Motor neuron (in vitro differentiated cells): ENCODE results near the gene MSRB1. TPM values are rescaled to one million over a fixed set of nuclear protein-coding genes. Genes with fewer than 3 reads are reported as not detected.

Experiments
- ATAC-seq, 8 experiments: fragments of 200-7000 bp; cut with Tn5 transposase; replicated peaks in 6 of 8; 2 replicates each; pipeline ENCODE4 v1.8.0; 2021; ENCODE audit warnings: mild to moderate bottlenecking in 8 of 8, moderate library complexity in 8 of 8
- H3K27ac ChIP-seq, 2 donors: fragments of 250-450 bp; sonication (Bioruptor Pico); 2 replicates each; pipeline ENCODE4 v1.9.0; 2021; ENCODE audit warnings: antibody characterized with exemption in 2 of 2, mild to moderate bottlenecking in 2 of 2, moderate library complexity in 1 of 2
- H3K4me1 ChIP-seq, 2 donors: fragments of 250-450 bp; sonication (Bioruptor Pico); replicated peaks in 1 of 2; 2 replicates each; pipeline ENCODE4 v1.6.1; 2021; ENCODE audit warnings: antibody characterized with exemption in 2 of 2, mild to moderate bottlenecking in 2 of 2, moderate library complexity in 1 of 2
- H3K4me3 ChIP-seq, 5 donors: fragments of 250-450 bp; sonication (Bioruptor Pico); 2 replicates each; pipeline ENCODE4 v1.9.0; 2021; ENCODE audit warnings: antibody characterized with exemption in 5 of 5, mild to moderate bottlenecking in 5 of 5, moderate library complexity in 4 of 5
- WGBS, 10 experiments: fragments of 450-650 bp; shearing (Covaris generic); methylation state at CpG; one replicate each; pipeline ENCODE4 v1.0.0; 2022; 5-methylcytosine and 5-hydroxymethylcytosine counted together
- in situ Hi-C, 9 experiments: fragments of 400-800 bp; cut with MboI; loops; one replicate each; pipeline ENCODE4 v1.15.0; 2021; ENCODE audit warnings: low sequenced_read_pairs in 9 of 9, low pct_unique_long_range_greater_than_20kb in 2 of 9; ENCODE audit not compliant: unreplicated experiment in 9 of 9
- total RNA-seq, 8 experiments: library from RNA; unstranded; fragments of 300-600 nt; gene quantifications; 2 replicates each; pipeline versions ENCODE4 v1.2.3 to v1.2.4, GENCODE V29; 2022

MSRB1 gene
- total RNA-seq, 8 experiments from 2014 or later, result 2.8 to 18.1 (median 6.3) TPM

DNA sequence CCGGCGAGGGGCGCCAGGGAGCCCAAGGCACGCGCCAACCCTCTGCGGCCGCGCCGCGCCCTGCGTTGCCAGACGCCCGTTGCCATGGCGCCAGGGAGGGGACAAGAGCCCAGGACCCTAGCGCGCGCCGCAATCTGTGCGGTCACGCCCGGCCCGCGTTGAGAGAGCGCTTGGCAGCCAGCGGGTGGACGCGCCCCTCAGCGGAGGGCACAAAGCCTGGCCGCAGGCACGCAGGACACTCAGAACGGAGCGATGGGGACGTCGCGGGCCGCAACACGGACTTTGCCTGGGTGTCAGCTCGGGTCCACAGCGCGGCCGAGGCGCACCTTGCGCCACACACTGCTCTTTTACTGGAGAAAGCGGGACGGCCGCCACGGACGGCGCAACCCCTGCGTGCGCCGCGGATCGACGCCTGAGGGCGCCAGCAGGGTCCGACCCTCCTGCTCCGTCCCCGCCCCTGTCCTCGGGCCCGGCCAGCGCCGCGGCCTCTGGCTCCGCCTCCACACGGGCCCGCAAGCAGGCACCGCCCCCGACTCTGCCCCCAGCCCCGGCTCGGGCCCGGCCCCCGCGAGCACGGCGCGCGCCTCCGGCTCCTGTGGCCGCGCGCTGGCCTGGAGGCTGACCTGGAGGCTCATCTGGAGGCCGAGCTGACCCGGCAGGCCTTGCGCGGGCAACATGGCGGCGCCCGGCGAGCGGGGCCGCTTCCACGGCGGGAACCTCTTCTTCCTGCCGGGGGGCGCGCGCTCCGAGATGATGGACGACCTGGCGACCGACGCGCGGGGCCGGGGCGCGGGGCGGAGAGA lies 40.7 kb upstream of the MSRB1 start, which contains the start of gene GFER:
GFER (plus strand) TSS at position 650 of the 803 bp plus-strand sequence; CDS start at position 676, 26 bp downstream.
- 0 to 3% (median 0%) methylated on average over 2 to 10 of the region's 109 CpGs; no CpG with 5 or more reads in 7 of the 10 experiments for WGBS, 10 experiments
- Histone ChIP-seq H3K27ac (peak within 1 kb of the TSS; percentile 84 to 88), H3K4me3 (peak within 1 kb of the TSS; percentile 63 to 92 (median 83)), H3K4me1 (peaks cover 6 to 18% of the 10 kb centered on the region in 2 donors)
- peak; percentile 77 to 91 (median 86) for ATAC-seq
- in situ Hi-C loops, result no loop called here

DNA sequence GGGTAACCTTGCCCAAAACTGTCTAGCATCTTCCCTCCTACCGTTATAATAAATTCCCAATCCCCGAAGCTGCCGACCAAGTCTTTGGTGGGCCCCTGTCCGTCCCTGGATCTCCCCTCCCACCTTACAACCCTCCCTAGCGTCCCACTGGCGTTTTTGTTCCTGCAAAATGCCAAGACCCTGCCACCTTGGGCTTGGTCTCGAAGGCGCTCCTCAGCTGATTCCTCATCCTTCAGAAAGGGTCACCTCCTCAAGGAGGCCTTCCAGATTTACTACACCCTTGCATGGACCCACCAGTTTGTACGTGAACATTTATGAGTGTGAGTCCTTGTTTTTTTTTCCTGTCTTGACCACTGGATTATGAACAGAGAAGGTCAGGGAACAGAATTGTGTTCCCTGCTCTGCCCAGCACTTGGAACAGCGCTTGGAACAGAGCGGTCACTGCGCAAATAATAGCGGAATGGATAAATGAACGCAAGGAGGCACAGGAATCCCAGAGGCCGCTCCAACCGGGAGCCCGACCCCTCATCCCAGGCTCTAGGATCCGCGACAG lies 40.1 kb upstream of the MSRB1 start:
- ATAC-seq, result no peak
- 4 to 80% (median 36%) methylated on average over 1 to 10 of the region's 19 CpGs; no CpG with 5 or more reads in 1 of the 10 experiments for WGBS, 10 experiments
- peak overlapping the region; percentile 63 to 92 (median 83) for H3K4me3 ChIP-seq
- H3K27ac ChIP-seq, result peak overlapping the region; percentile 84 to 88
- H3K4me1 ChIP-seq, result peaks cover 6 to 18% of the 10 kb centered on the region in 2 donors
- in situ Hi-C loops, result no loop called here

DNA sequence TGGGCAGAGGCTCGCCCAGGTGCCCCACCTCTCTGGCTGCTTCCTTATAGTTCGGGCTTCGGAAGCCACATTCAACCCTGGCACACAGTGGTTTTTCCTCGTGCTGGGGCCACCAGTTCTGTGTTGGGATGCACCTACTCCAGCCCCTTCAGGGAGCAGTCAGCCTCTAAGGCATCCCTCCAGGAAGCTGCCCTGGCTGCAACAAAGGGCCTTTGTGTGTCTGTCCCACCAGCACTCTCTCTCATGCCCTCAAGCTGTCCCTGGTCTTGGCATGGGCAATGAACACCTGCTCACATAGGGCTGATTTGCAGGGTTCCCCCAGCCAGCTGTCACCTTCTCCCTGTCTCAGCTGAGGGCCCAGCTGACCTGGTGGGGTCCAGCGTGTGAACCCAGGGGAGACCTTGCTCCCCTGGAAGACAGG lies 39.0 kb upstream of the MSRB1 start:
- Histone ChIP-seq H3K27ac (no peak overlapping the region), H3K4me3 (no peak overlapping the region), H3K4me1 (peaks cover 6 to 18% of the 10 kb centered on the region in 2 donors)
- in situ Hi-C loops, result no loop called here
- no peak for ATAC-seq
- WGBS, 10 experiments, result 40 to 59% (median 40%) methylated on average over 1 to 5 of the region's 5 CpGs; no CpG with 5 or more reads in 7 of the 10 experiments

GRCh38 chr16:1981398-1981836 lies 38.4 kb upstream of the MSRB1 start, which contains the start of gene NOXO1:
Gene NOXO1, minus strand, starts transcription at chr16:1981469. Its CDS starts 290 bp downstream, at chr16:1981179.
- 0 to 50% (median 33%) methylated on average over 1 to 2 of the region's 6 CpGs; no CpG with 5 or more reads in 5 of the 10 experiments for WGBS, 10 experiments
- H3K27ac ChIP-seq, result no peak within 1 kb of the TSS
- no peak within 1 kb of the TSS for H3K4me3 ChIP-seq
- H3K4me1 ChIP-seq, result peaks cover 6 to 18% of the 10 kb centered on the region in 2 donors
- in situ Hi-C loops, result no loop called here
- ATAC-seq, result no peak

DNA sequence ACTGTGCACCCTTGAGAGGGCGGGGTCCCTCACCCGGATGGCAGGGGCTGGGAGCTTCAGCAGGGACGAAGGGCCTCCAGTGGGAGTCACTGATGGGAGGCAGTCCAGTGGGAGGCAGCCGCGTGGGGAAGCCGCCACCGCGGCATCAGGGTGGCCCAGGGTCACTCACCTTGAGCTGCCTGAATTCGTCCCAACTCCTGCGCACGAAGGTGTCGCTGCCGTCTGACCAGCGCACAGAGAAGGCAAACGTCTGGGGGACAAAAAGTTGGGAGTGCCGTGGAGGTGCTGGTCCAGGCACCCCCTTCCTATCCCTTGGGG lies 37.7 kb upstream of the MSRB1 start:
- no peak overlapping the region for H3K27ac ChIP-seq
- no peak for ATAC-seq
- 0 to 50% (median 31%) methylated on average over 1 to 8 of the region's 16 CpGs; no CpG with 5 or more reads in 6 of the 10 experiments for WGBS, 10 experiments
- H3K4me1 ChIP-seq, result peaks cover 6 to 18% of the 10 kb centered on the region in 2 donors
- in situ Hi-C loops, result no loop called here
- H3K4me3 ChIP-seq, result no peak overlapping the region

GRCh38 chr16:1980030-1980769 lies 37.2 kb upstream of the MSRB1 start:
- ATAC-seq, result no peak
- WGBS, 10 experiments, result 0 to 13% methylated on average over 2 to 9 of the region's 53 CpGs; no CpG with 5 or more reads in 8 of the 10 experiments

DNA sequence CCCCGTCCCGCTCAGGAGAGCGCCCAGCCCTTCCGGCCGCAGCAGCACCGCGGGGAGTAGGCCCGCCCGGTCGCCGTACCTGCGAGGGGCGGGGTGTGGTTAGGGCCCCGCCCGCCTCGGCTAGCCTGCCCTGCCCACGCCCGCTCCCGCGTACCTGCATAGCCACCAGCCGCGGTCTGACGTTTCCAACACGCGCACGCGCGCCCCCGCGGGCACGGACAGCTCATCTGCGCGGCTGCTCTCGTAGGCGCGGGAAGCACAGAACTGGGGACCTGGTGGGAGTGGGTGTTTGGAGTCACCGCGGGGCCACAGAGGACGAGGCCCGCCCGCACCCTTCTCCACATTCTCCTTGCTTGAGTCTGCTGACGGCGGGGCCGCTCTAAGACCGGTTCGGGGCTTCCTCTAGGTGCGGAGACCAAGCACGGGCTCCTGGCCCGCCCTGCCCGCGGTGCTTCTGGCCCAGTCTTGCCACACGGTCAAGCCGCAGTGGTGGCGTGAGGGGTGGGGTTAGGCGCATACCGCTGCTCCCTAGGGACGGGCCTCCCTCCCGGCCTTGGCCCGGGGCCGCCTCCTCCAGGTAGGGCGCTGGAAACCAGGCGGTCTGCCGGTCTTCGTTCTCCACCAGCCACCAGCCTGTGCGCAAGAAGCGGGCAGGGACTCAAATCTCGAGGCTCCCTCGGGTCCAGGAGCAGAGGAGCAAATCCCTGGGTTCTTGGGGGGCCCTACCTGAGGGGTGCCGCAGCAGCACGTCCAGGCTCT lies 36.5 kb upstream of the MSRB1 start:
- no peak for ATAC-seq
- no peak overlapping the region for H3K4me3 ChIP-seq

More at GRCh38 chr16:1980030-1980769, 37.2 kb upstream of the MSRB1 start:
- no peak overlapping the region for H3K27ac ChIP-seq
- in situ Hi-C loops, result no loop called here
- H3K4me3 ChIP-seq, result no peak overlapping the region
- H3K4me1 ChIP-seq, result peaks cover 4 to 16% of the 10 kb centered on the region in 2 donors

GRCh38 chr16:1978476-1979120 lies 35.6 kb upstream of the MSRB1 start:
- WGBS, 10 experiments, result no CpG with 5 or more reads among the region's 37 CpGs
- Histone ChIP-seq H3K4me1 (peaks cover 0 to 11% of the 10 kb centered on the region in 2 donors), H3K27ac (no peak overlapping the region), H3K4me3 (no peak overlapping the region)
- ATAC-seq, result no peak
- in situ Hi-C loops, result no loop called here

More for the DNA sequence above, 36.5 kb upstream of the MSRB1 start:
- H3K27ac ChIP-seq, result no peak overlapping the region
- WGBS, 10 experiments, result 18 to 20% methylated on average over 2 to 6 of the region's 70 CpGs; no CpG with 5 or more reads in 8 of the 10 experiments
- peaks cover 0 to 11% of the 10 kb centered on the region in 2 donors for H3K4me1 ChIP-seq
- in situ Hi-C loops, result no loop called here

DNA sequence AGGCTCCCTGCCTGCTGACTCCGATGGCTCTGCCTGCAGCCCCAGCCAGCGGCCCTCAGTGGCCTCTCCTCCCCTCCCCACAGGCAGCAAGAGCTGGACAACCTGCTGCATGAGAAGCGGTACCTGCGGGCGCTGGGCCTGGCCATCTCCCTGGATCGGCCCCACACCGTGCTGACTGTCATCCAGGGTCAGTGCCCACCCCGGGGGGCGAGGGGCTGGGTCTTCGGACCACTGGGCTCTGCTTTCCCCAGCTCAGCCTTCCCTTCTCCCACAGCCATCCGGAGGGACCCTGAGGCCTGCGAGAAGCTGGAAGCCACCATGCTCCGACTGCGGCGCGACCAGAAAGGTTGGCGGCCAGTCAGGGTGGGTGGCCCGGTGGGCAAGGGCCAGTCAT lies 34.9 kb upstream of the MSRB1 start:
- 90 to 100% (median 100%) methylated on average over 1 to 2 of the region's 18 CpGs; no CpG with 5 or more reads in 7 of the 10 experiments for WGBS, 10 experiments
- H3K4me3 ChIP-seq, result no peak overlapping the region
- in situ Hi-C loops, result no loop called here
- H3K27ac ChIP-seq, result no peak overlapping the region
- H3K4me1 ChIP-seq, result peaks cover 0 to 16% of the 10 kb centered on the region in 2 donors
- ATAC-seq, result no peak

GRCh38 chr16:1976951-1977874 lies 34.2 kb upstream of the MSRB1 start:
- Histone ChIP-seq H3K27ac (no peak overlapping the region), H3K4me1 (peaks cover 0 to 18% of the 10 kb centered on the region in 2 donors), H3K4me3 (no peak overlapping the region)
- no peak for ATAC-seq
- in situ Hi-C loops, result no loop called here
- no CpG with 5 or more reads among the region's 33 CpGs for WGBS, 10 experiments

DNA sequence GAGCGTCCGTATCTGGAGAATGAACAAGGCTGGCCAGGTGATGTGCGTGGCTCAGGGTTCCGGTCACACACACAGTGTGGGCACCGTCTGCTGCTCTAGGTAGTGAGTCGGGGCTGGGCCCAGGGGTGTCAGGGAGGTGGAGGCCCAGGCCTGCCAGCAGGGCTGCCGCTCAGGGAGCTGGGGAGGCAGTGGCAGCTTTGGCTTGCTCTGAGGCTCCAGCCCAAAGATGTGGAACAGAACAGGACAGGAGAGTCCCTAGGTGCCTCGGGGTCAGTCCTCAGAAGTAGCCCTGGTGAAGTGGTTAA lies 33.2 kb upstream of the MSRB1 start:
- no peak overlapping the region for H3K27ac ChIP-seq
- in situ Hi-C loops, result no loop called here
- no peak for ATAC-seq
- no peak overlapping the region for H3K4me3 ChIP-seq
- no CpG with 5 or more reads among the region's 8 CpGs for WGBS, 10 experiments
- H3K4me1 ChIP-seq, result peaks cover under 1 to 20% of the 10 kb centered on the region in 2 donors
